HG03565 (cell line): ENCODE data around the gene PDZD8.

Experiments
- ATAC-seq: cut with Tn5 transposase; IDR thresholded peaks from one replicate; pipeline ENCODE4 v1.9.1; 2021; ENCODE audit warnings: mild to moderate bottlenecking, moderate library complexity; ENCODE audit not compliant: unreplicated experiment

PDZD8 gene

GRCh38 chr10:117261501-117261900 is 113.7 kb downstream of the PDZD8 start:
- no peak for ATAC-seq

GRCh38 chr10:117260084-117260483 is 115.2 kb downstream of the PDZD8 start:
- no peak for ATAC-seq

- ATAC-seq = no peak
Measured at GRCh38 chr10:117259279-117259678, 116.0 kb downstream of the PDZD8 start.

GRCh38 chr10:117257721-117258120 is 117.5 kb downstream of the PDZD8 start:
- no peak for ATAC-seq

- no peak for ATAC-seq
Measured at GRCh38 chr10:117256910-117257309, 118.3 kb downstream of the PDZD8 start.

GRCh38 chr10:117255835-117256460 is 119.3 kb downstream of the PDZD8 start:
- ATAC-seq = no peak

GRCh38 chr10:117254774-117255735 is 120.2 kb downstream of the PDZD8 start:
- ATAC-seq = no peak

- ATAC-seq = no peak
Measured at GRCh38 chr10:117254338-117254737, 120.9 kb downstream of the PDZD8 start.

GRCh38 chr10:117253908-117254307 is 121.3 kb downstream of the PDZD8 start:
- ATAC-seq = no peak

- no peak for ATAC-seq
Measured at GRCh38 chr10:117250411-117250810, 124.8 kb downstream of the PDZD8 start.

GRCh38 chr10:117249493-117250093 is 125.6 kb downstream of the PDZD8 start:
- no peak for ATAC-seq

GRCh38 chr10:117248750-117249465 is 126.3 kb downstream of the PDZD8 start:
- ATAC-seq = no peak

- ATAC-seq = no peak
Measured at GRCh38 chr10:117246997-117247671, 128.1 kb downstream of the PDZD8 start.

- no peak for ATAC-seq
Measured at GRCh38 chr10:117242463-117242832, 132.8 kb downstream of the PDZD8 start.

- ATAC-seq = no peak
Measured at GRCh38 chr10:117241541-117242462, 133.4 kb downstream of the PDZD8 start.

- no peak for ATAC-seq
Measured at GRCh38 chr10:117240621-117241529, 134.4 kb downstream of the PDZD8 start, which contains the start of gene SLC18A2. TSS of gene SLC18A2 (plus strand) at chr10:117241114. CDS start at chr10:117241694, 580 bp downstream.

- no peak for ATAC-seq
Measured at GRCh38 chr10:117239721-117240620, 135.3 kb downstream of the PDZD8 start.
